GM10266 (cell line): Measurements from ENCODE around the gene KNL1.

Source experiments
- DNase-seq: peaks from one replicate; pipeline ENCODE4 v3.0.0; 2012; ENCODE audit errors: extremely low spot score
- TF ChIP-seq, protein P1 (sequence below): IDR thresholded peaks from 2 replicates; pipeline ENCODE4 v1.5.1; 2012; ENCODE audit warnings: mild to moderate bottlenecking, low read depth; ENCODE audit not compliant: control insufficient read depth, insufficient read depth; ENCODE audit errors: missing control alignments

KNL1 gene, protein sequence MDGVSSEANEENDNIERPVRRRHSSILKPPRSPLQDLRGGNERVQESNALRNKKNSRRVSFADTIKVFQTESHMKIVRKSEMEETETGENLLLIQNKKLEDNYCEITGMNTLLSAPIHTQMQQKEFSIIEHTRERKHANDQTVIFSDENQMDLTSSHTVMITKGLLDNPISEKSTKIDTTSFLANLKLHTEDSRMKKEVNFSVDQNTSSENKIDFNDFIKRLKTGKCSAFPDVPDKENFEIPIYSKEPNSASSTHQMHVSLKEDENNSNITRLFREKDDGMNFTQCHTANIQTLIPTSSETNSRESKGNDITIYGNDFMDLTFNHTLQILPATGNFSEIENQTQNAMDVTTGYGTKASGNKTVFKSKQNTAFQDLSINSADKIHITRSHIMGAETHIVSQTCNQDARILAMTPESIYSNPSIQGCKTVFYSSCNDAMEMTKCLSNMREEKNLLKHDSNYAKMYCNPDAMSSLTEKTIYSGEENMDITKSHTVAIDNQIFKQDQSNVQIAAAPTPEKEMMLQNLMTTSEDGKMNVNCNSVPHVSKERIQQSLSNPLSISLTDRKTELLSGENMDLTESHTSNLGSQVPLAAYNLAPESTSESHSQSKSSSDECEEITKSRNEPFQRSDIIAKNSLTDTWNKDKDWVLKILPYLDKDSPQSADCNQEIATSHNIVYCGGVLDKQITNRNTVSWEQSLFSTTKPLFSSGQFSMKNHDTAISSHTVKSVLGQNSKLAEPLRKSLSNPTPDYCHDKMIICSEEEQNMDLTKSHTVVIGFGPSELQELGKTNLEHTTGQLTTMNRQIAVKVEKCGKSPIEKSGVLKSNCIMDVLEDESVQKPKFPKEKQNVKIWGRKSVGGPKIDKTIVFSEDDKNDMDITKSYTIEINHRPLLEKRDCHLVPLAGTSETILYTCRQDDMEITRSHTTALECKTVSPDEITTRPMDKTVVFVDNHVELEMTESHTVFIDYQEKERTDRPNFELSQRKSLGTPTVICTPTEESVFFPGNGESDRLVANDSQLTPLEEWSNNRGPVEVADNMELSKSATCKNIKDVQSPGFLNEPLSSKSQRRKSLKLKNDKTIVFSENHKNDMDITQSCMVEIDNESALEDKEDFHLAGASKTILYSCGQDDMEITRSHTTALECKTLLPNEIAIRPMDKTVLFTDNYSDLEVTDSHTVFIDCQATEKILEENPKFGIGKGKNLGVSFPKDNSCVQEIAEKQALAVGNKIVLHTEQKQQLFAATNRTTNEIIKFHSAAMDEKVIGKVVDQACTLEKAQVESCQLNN (N-terminal part only)

DNA sequence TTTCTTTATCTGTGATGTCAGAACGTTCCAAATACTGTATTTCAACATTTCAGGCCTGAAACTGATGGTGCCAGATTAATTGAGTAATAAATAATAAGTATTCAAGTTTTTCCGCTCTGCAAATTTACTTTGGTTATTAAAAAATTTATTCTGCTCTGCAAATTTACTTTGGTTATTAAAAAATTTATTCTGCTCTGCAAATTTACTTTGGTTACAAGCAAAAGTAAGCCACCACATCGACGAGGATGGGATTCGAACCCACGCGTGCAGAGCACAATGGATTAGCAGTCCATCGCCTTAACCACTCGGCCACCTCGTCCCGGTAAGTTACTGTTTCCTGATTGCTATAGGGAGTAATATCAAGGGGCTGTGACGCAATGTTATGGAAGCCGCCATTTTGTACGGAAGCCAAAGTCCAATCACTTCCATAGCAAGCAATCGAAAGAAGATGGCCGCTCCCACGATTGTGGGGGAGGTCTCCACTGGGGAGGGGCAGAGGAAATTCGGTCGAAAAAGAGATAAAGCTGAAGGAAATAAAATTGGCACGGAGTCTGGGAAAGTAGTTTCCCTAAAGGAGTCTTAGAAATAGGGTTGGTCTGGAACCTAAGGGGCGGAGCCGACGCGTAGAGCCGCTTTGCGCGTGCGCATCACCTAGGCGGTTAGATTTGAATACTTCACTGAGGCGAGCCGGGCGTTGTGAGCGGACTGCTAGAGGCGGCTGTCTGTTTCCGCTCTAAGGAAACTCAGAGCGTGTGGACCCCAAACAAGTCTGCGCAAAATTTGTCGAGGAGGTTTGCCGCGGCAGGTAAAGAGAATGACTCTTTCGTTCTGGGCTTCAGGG is at the start of gene KNL1:
Gene KNL1, plus strand, starts transcription at position 662 of the 841 bp plus-strand sequence. CDS start 8,683 bp downstream, outside the sequence.
- peak; percentile 83 for DNase-seq
- TF ChIP-seq, protein P1, sequence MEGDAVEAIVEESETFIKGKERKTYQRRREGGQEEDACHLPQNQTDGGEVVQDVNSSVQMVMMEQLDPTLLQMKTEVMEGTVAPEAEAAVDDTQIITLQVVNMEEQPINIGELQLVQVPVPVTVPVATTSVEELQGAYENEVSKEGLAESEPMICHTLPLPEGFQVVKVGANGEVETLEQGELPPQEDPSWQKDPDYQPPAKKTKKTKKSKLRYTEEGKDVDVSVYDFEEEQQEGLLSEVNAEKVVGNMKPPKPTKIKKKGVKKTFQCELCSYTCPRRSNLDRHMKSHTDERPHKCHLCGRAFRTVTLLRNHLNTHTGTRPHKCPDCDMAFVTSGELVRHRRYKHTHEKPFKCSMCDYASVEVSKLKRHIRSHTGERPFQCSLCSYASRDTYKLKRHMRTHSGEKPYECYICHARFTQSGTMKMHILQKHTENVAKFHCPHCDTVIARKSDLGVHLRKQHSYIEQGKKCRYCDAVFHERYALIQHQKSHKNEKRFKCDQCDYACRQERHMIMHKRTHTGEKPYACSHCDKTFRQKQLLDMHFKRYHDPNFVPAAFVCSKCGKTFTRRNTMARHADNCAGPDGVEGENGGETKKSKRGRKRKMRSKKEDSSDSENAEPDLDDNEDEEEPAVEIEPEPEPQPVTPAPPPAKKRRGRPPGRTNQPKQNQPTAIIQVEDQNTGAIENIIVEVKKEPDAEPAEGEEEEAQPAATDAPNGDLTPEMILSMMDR, result no peak

GRCh38 chr15:40545457-40545856 is 48.6 kb upstream of the KNL1 start:
- no peak for DNase-seq
- TF ChIP-seq, protein P1, result peak; percentile 10

DNA sequence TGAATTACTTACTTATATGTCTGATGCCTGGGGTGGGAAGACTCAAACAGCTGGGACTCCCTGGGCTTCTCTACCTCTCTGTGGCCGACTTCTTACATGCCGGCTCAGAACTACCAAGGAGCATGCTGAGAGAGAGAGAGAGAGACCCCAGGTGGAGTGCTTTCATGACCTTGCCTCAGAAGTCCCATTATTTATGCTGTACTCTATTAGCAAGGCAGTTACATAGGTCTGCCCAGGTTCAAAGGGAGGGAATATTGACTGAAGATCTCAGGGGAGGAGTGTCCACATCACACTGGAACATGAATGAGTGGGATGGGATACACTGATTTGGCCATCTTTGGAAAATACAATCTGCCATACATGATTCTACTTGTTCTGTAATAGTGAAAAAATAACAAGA is 45.4 kb upstream of the KNL1 start:
- DNase-seq, result no peak
- TF ChIP-seq, protein P1, result no peak

- TF ChIP-seq, protein P1, result no peak
- DNase-seq, result no peak
Measured at GRCh38 chr15:40549894-40550293, 44.2 kb upstream of the KNL1 start.

DNA sequence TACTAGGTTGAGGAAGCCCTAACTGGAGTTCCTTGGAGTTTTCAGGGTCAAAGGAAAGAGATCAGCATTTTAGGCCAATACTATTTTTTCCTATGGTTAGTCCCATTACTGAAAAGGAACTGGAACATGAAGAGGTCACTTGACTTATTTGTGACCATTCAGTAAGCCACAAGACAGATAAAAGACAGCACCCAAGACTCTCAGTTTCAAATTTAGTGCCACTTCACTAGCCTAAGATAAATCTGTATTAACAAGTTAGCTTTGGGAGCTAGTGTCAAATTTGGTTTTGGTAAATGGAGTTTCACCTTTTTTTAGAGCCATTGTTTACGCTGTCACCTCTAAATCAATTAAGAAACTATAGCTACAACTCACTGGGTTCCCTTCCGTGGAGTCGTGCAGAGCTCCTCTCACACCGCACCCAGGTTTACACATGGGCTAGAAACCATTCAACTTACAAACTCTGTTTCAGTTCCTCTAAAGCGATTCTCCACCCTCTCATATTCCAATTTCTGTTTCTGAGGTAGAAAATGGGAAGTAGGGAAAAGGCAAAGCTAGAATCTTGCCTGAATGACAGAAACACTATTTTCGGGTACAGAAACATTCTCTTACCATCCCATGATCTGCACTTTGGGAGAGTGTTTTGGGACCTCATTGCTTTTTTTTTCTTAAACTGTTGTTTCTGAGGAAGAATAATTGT is 43.6 kb upstream of the KNL1 start:
- peak; percentile 50 for DNase-seq
- TF ChIP-seq, protein P1, result no peak

GRCh38 chr15:40554161-40554525 is 39.9 kb upstream of the KNL1 start:
- TF ChIP-seq, protein P1, result no peak

More at GRCh38 chr15:40554161-40554525, 39.9 kb upstream of the KNL1 start:
- no peak for DNase-seq
